ENCODE data around the gene NOX4. TPM values are rescaled to one million over a fixed set of nuclear protein-coding genes. Genes with fewer than 3 reads are reported as not detected.

The NOX4 gene
- total RNA-seq: 0.66 and 18.5 TPM in 2 replicates

DNA sequence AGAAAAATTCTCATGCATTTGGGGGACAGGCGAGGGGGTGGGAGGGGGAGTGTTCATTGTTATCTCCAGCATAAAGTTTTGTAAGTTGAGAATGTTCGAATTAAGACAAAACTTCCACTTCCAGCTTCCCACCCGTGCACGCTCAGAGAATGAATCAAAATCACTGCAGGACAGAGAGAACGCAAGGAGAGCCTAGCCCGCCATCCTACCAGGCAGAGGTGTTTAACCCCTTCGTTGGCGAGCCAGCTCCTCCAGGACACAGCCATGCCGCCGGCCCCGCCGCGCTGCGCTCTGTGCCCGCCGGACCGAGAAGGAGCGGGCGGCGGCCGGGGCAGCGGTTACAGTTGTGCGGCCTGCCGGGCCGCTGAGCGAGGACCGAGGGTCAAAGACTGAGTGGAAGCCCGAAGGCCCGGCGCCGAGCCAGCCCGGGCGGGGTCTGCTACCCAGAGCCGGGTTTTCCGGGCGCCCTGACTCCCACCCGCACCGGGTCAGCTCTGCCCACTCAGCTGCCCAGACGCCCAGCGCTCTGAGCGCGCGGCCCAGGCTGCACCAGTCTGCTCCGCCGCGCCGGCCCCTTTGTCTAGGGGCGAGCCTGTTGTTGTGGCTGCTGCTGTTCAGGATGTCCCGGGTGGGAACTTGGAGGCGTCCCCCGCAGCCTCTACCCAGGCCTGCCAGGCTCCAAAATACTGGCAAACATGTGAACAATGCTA is at the start of gene NOX4:
NOX4 (minus strand) TSS at position 395 of the 710 bp plus-strand sequence; CDS start at position 266, 129 bp downstream.

Other genes with a start within 250 kb of the NOX4 start
- gene TRIM77, start 218.9 kb upstream of the NOX4 start, total RNA-seq: not detected in 2 replicates

All from placental pericyte (primary cell).